ENCODE results near the gene PROCR. TPM values are rescaled to one million over a fixed set of nuclear protein-coding genes. Genes with fewer than 3 reads are reported as not detected.

The PROCR gene
- total and polyA plus RNA-seq, 2 donors (not counting 1 experiment from before 2014, with no cell fraction given), result 24.5 to 50.5 TPM

- no peak for DNase-seq (ENCODE audit: low read depth in 2 of 2)
- TF ChIP-seq CTCF (conservative IDR thresholded peaks at IDR 0.05 in 1 of 2, IDR thresholded peaks at IDR 0.05 in 1 of 2; ENCODE audit: low read depth in 1 of 2, low read length in 2 of 2) (no peak), EZH2 (IDR thresholded peaks at IDR 0.05; ENCODE audit: low read length, missing control alignments) (no peak)
- Histone ChIP-seq H3K9ac (ENCODE audit: insufficient read depth, low read length) (no peak overlapping the region), H3K4me1 (ENCODE audit: control insufficient read depth, extremely low read depth, insufficient read depth, low read length) (peaks cover 3% of the 10 kb centered on the region), H3K27me3 (ENCODE audit: control insufficient read depth, insufficient read depth, low read length) (no peaks in the 10 kb centered on the region), H3K4me3 (replicated peaks in 1 of 4; ENCODE audit: control extremely low read depth in 1 of 4, insufficient read depth in 1 of 4, low read depth in 3 of 4, low read length in 4 of 4) (no peak overlapping the region), H4K20me1 (ENCODE audit: control insufficient read depth, extremely low read depth, insufficient read depth, low read length) (no peaks in the 10 kb centered on the region), H3K79me2 (ENCODE audit: control insufficient read depth, insufficient read depth, low read length) (no peaks in the 10 kb centered on the region), H3K9me3 (ENCODE audit: control insufficient read depth, insufficient read depth, low read depth, low read length) (no peaks in the 10 kb centered on the region), H3K4me2 (ENCODE audit: extremely low read depth, insufficient read depth, low read length) (no peak overlapping the region), H3K27ac (ENCODE audit: insufficient read depth, low read length) (no peak overlapping the region), H2AFZ (ENCODE audit: low read length) (no peak overlapping the region), H3K36me3 (ENCODE audit: control insufficient read depth, insufficient read depth, low read length) (peaks cover 6% of the 10 kb centered on the region)
These were observed 38.1 kb upstream of the PROCR start for GRCh38 chr20:35133735-35134134.

- Histone ChIP-seq H3K79me2 (ENCODE audit: control insufficient read depth, insufficient read depth, low read length) (no peaks in the 10 kb centered on the region), H3K4me1 (ENCODE audit: control insufficient read depth, extremely low read depth, insufficient read depth, low read length) (peaks cover 3% of the 10 kb centered on the region), H3K36me3 (ENCODE audit: control insufficient read depth, insufficient read depth, low read length) (peaks cover 6% of the 10 kb centered on the region), H3K9ac (ENCODE audit: insufficient read depth, low read length) (no peak overlapping the region), H3K27me3 (ENCODE audit: control insufficient read depth, insufficient read depth, low read length) (no peaks in the 10 kb centered on the region), H2AFZ (ENCODE audit: low read length) (no peak overlapping the region), H4K20me1 (ENCODE audit: control insufficient read depth, extremely low read depth, insufficient read depth, low read length) (no peaks in the 10 kb centered on the region), H3K9me3 (ENCODE audit: control insufficient read depth, insufficient read depth, low read depth, low read length) (no peaks in the 10 kb centered on the region), H3K27ac (ENCODE audit: insufficient read depth, low read length) (no peak overlapping the region), H3K4me3 (replicated peaks in 1 of 4; ENCODE audit: control extremely low read depth in 1 of 4, insufficient read depth in 1 of 4, low read depth in 3 of 4, low read length in 4 of 4) (no peak overlapping the region), H3K4me2 (ENCODE audit: extremely low read depth, insufficient read depth, low read length) (no peak overlapping the region)
- TF ChIP-seq EZH2 (IDR thresholded peaks at IDR 0.05; ENCODE audit: low read length, missing control alignments) (no peak), CTCF (conservative IDR thresholded peaks at IDR 0.05 in 1 of 2, IDR thresholded peaks at IDR 0.05 in 1 of 2; ENCODE audit: low read depth in 1 of 2, low read length in 2 of 2) (no peak)
- peak; percentile 14 to 25 for DNase-seq (ENCODE audit: low read depth in 2 of 2)
These were observed 37.4 kb upstream of the PROCR start for GRCh38 chr20:35134472-35134871.

- Histone ChIP-seq H3K79me2 (ENCODE audit: control insufficient read depth, insufficient read depth, low read length) (no peaks in the 10 kb centered on the region), H3K27me3 (ENCODE audit: control insufficient read depth, insufficient read depth, low read length) (no peaks in the 10 kb centered on the region), H3K27ac (ENCODE audit: insufficient read depth, low read length) (no peak overlapping the region), H3K4me2 (ENCODE audit: extremely low read depth, insufficient read depth, low read length) (no peak overlapping the region), H3K4me3 (replicated peaks in 1 of 4; ENCODE audit: control extremely low read depth in 1 of 4, insufficient read depth in 1 of 4, low read depth in 3 of 4, low read length in 4 of 4) (no peak overlapping the region), H3K4me1 (ENCODE audit: control insufficient read depth, extremely low read depth, insufficient read depth, low read length) (peaks cover 3% of the 10 kb centered on the region), H2AFZ (ENCODE audit: low read length) (no peak overlapping the region), H3K36me3 (ENCODE audit: control insufficient read depth, insufficient read depth, low read length) (peaks cover 6% of the 10 kb centered on the region), H3K9me3 (ENCODE audit: control insufficient read depth, insufficient read depth, low read depth, low read length) (no peaks in the 10 kb centered on the region), H4K20me1 (ENCODE audit: control insufficient read depth, extremely low read depth, insufficient read depth, low read length) (no peaks in the 10 kb centered on the region), H3K9ac (ENCODE audit: insufficient read depth, low read length) (no peak overlapping the region)
- DNase-seq (ENCODE audit: low read depth in 2 of 2), result no peak
- TF ChIP-seq EZH2 (IDR thresholded peaks at IDR 0.05; ENCODE audit: low read length, missing control alignments), result no peak
- no peak for TF ChIP-seq CTCF (conservative IDR thresholded peaks at IDR 0.05 in 1 of 2, IDR thresholded peaks at IDR 0.05 in 1 of 2; ENCODE audit: low read depth in 1 of 2, low read length in 2 of 2)
These were observed 37.0 kb upstream of the PROCR start for GRCh38 chr20:35134880-35135279.
